ENCODE measurements around the gene CHD6.

GRCh38 chr20:41631826-41632225 is 13.6 kb upstream of the CHD6 start:
- TF ChIP-seq CTCF (conservative IDR thresholded peaks at IDR 0.05; ENCODE audit: low read depth, low read length) (no peak), EZH2 (IDR thresholded peaks at IDR 0.05; ENCODE audit: borderline replicate concordance, low read depth, low read length, poor library complexity, severe bottlenecking) (no peak)

Data from A673 (cell line).